Measurements from ENCODE around the gene STX16.
A peak's percentile ranks its signal among the peaks of the same experiment; 100 is the strongest.

STX16 gene

GRCh38 chr20:58619077-58619863 is 31.8 kb upstream of the STX16 start:
- DNase-seq: no peak

- no peak for DNase-seq
These were observed 31.1 kb upstream of the STX16 start for GRCh38 chr20:58619864-58620431.

- DNase-seq: no peak
These were observed 29.1 kb upstream of the STX16 start for GRCh38 chr20:58621906-58622548.

GRCh38 chr20:58622671-58623578 is 28.2 kb upstream of the STX16 start:
- DNase-seq: no peak

- no peak for DNase-seq
These were observed 27.3 kb upstream of the STX16 start for GRCh38 chr20:58623579-58624473.

GRCh38 chr20:58624687-58625086 is 26.4 kb upstream of the STX16 start:
- no peak for DNase-seq

GRCh38 chr20:58625585-58625984 is 25.5 kb upstream of the STX16 start:
- DNase-seq: no peak

GRCh38 chr20:58626051-58626450 is 25.0 kb upstream of the STX16 start:
- no peak for DNase-seq

- no peak for DNase-seq
These were observed 23.6 kb upstream of the STX16 start for GRCh38 chr20:58627212-58628072.

GRCh38 chr20:58628491-58629214 is 22.4 kb upstream of the STX16 start:
- no peak for DNase-seq

GRCh38 chr20:58629215-58629580 is 21.9 kb upstream of the STX16 start:
- DNase-seq: no peak

GRCh38 chr20:58630063-58630462 is 21.0 kb upstream of the STX16 start:
- DNase-seq: no peak

- DNase-seq: no peak
These were observed 17.7 kb upstream of the STX16 start for GRCh38 chr20:58633161-58634053.

GRCh38 chr20:58634059-58634458 is 17.0 kb upstream of the STX16 start:
- DNase-seq: no peak

GRCh38 chr20:58634521-58635278 is 16.4 kb upstream of the STX16 start:
- peak; percentile 39 for DNase-seq

GRCh38 chr20:58635279-58635665 is 15.8 kb upstream of the STX16 start:
- DNase-seq: no peak

- DNase-seq: no peak
These were observed 14.6 kb upstream of the STX16 start for GRCh38 chr20:58636396-58636982.

GRCh38 chr20:58636983-58637421 is 14.1 kb upstream of the STX16 start:
- no peak for DNase-seq
